SK-N-SH (cell line): ENCODE data around the gene SORD. TPM values are rescaled to one million over a fixed set of nuclear protein-coding genes. Genes with fewer than 3 reads are reported as not detected.
A peak's percentile ranks its signal among the peaks of the same experiment; 100 is the strongest.

Experiments used
- CTCF ChIA-PET: fragments of 300-600, 350-600 bp; formaldehyde crosslinking; extraction: SDS; loops from one replicate; lab custom pipeline; 2021; lab: Yijun Ruan, JAX
- POLR2A ChIA-PET: fragments of 350-600 bp; sonication (Branson Sonifier 250); formaldehyde crosslinking; extraction: SDS; loops from one replicate; lab custom pipeline; 2020; ENCODE audit warnings: antibody characterized with exemption, inconsistent platforms; lab: Yijun Ruan, JAX
- DNase-seq: peaks from one replicate; pipeline ENCODE4 v3.0.0; 2012
- H2AFZ ChIP-seq: fragments of 200-600 bp; sonication (generic); 2 replicates; pipeline ENCODE4 v1.8.1; 2016; ENCODE audit warnings: antibody characterized with exemption, mild to moderate bottlenecking, low read depth
- H3F3A ChIP-seq: fragments of 200-600 bp; sonication (generic); replicated peaks from 2 replicates; pipeline ENCODE3; 2016; ENCODE audit warnings: antibody characterized with exemption, mild to moderate bottlenecking; ENCODE audit not compliant: insufficient read depth
- H3K27ac ChIP-seq, 2 experiments: fragments of 200-500 bp in 1 of 2; fragments of 200-600 bp in 1 of 2; sonication (Bioruptor generic) in 1 of 2; sonication (generic), shearing (Covaris generic) in 1 of 2; 2 replicates each; pipeline versions ENCODE4 v1.5.1 to v1.6.1; 2014 to 2016; ENCODE audit warnings: low read depth in 2 of 2, inconsistent platforms in 1 of 2, low read length in 1 of 2, mild to moderate bottlenecking in 1 of 2, mixed read lengths in 1 of 2
- H3K27me3 ChIP-seq: fragments of 200-600 bp; sonication (generic), shearing (Covaris generic); 2 replicates; pipeline ENCODE4 v1.6.1; 2016; ENCODE audit warnings: mixed run types; ENCODE audit not compliant: insufficient read depth
- H3K36me3 ChIP-seq, 2 experiments: fragments of 200-500 bp in 1 of 2; fragments of 200-600 bp in 1 of 2; sonication (Bioruptor generic) in 1 of 2; sonication (generic) in 1 of 2; replicated peaks in 1 of 2; 2 replicates each; pipeline versions ENCODE3 to v1.5.1; 2014 to 2016; ENCODE audit warnings: low read length in 1 of 2, mild to moderate bottlenecking in 1 of 2; ENCODE audit not compliant: insufficient read depth in 2 of 2, control insufficient read depth in 1 of 2
- H3K4me1 ChIP-seq, 2 experiments: fragments of 200-500 bp in 1 of 2; fragments of 200-600 bp in 1 of 2; sonication (Bioruptor generic) in 1 of 2; sonication (generic), shearing (Covaris generic) in 1 of 2; 2 replicates each; pipeline versions ENCODE4 v1.5.1 to v1.6.1; 2014 to 2016; ENCODE audit warnings: low read depth in 1 of 2, low read length in 1 of 2, mixed run types in 1 of 2; ENCODE audit not compliant: insufficient read depth in 2 of 2, control insufficient read depth in 1 of 2
- H3K4me2 ChIP-seq: fragments of 200-600 bp; sonication (generic), shearing (Covaris generic); 2 replicates; pipeline ENCODE4 v1.6.1; 2017; ENCODE audit warnings: mixed run types
- H3K4me3 ChIP-seq, 2 experiments: fragments of 200-500 bp in 1 of 2; fragments of 200-600 bp in 1 of 2; sonication (Bioruptor generic) in 1 of 2; sonication (generic), shearing (Covaris generic) in 1 of 2; 2 replicates each; pipeline versions ENCODE4 v1.5.1 to v1.8.1; 2014 to 2016; ENCODE audit warnings: low read depth in 2 of 2, inconsistent platforms in 1 of 2, low read length in 1 of 2, mild to moderate bottlenecking in 1 of 2, mixed read lengths in 1 of 2, moderate library complexity in 1 of 2
- H3K79me2 ChIP-seq: fragments of 200-600 bp; sonication (generic); 2 replicates; pipeline ENCODE4 v1.8.1; 2017; ENCODE audit warnings: mild to moderate bottlenecking; ENCODE audit not compliant: insufficient read depth
- H3K9ac ChIP-seq: fragments of 200-600 bp; sonication (generic); 2 replicates; pipeline ENCODE4 v1.6.1; 2017; ENCODE audit warnings: mixed run types
- H3K9me2 ChIP-seq: fragments of 200-600 bp; sonication (generic); 2 replicates; pipeline ENCODE4 v1.6.1; 2017; ENCODE audit warnings: mixed run types
- H3K9me3 ChIP-seq: fragments of 200-600 bp; sonication (generic); 2 replicates; pipeline ENCODE4 v1.6.1; 2017; ENCODE audit warnings: mixed run types, mild to moderate bottlenecking, moderate library complexity
- H4K20me1 ChIP-seq: fragments of 200-600 bp; sonication (generic); 2 replicates; pipeline ENCODE4 v1.6.1; 2017; ENCODE audit warnings: mild to moderate bottlenecking, mixed run types; ENCODE audit not compliant: insufficient read depth
- EZH2phosphoT487 ChIP-seq: fragments of 200-600 bp; sonication (generic); IDR thresholded peaks from 2 replicates; pipeline ENCODE4 v1.6.1; 2017; ENCODE audit warnings: low read depth, mixed run types, mild to moderate bottlenecking, antibody characterized with exemption, moderate library complexity, borderline replicate concordance
- FOXM1 ChIP-seq: IDR thresholded peaks from 2 replicates; pipeline ENCODE4 v1.4.0; 2012; ENCODE audit warnings: low read depth, mild to moderate bottlenecking
- GABPA ChIP-seq: IDR thresholded peaks from 2 replicates; pipeline ENCODE4 v1.4.0; 2012; ENCODE audit warnings: low read depth, mild to moderate bottlenecking
- MEF2A ChIP-seq: IDR thresholded peaks from 2 replicates; pipeline ENCODE4 v1.4.0; 2012; ENCODE audit warnings: low read depth, borderline replicate concordance
- MXI1 ChIP-seq: IDR thresholded peaks from 2 replicates; pipeline ENCODE4 v1.6.1; 2012; ENCODE audit warnings: mild to moderate bottlenecking, low read depth, low read length, improper control_type of control experiment
- NRF1 ChIP-seq: IDR thresholded peaks from 2 replicates; pipeline ENCODE4 v1.6.1; 2012; ENCODE audit warnings: low read depth, mild to moderate bottlenecking, low read length
- RAD21 ChIP-seq: IDR thresholded peaks from 2 replicates; pipeline ENCODE4 v1.6.1; 2012; ENCODE audit warnings: mild to moderate bottlenecking, low read length
- RCOR1 ChIP-seq: fragments of 150-350 bp; IDR thresholded peaks from 2 replicates; pipeline ENCODE4 v1.6.1; 2017; ENCODE audit warnings: antibody characterized with exemption, low read length
- RFX5 ChIP-seq: IDR thresholded peaks from 2 replicates; pipeline ENCODE4 v1.6.1; 2012; ENCODE audit warnings: mild to moderate bottlenecking, improper control_type of control experiment, low read length
- RXRA ChIP-seq: IDR thresholded peaks from 2 replicates; pipeline ENCODE4 v1.4.0; 2012; ENCODE audit warnings: low read depth, mild to moderate bottlenecking, borderline replicate concordance
- SMC3 ChIP-seq: IDR thresholded peaks from 2 replicates; pipeline ENCODE4 v1.6.1; 2012; ENCODE audit warnings: low read depth, low read length, improper control_type of control experiment
- TAF1 ChIP-seq: IDR thresholded peaks from 2 replicates; pipeline ENCODE4 v1.6.1; 2012; ENCODE audit warnings: low read depth, mild to moderate bottlenecking, low read length, moderate library complexity, borderline replicate concordance
- TCF12 ChIP-seq: IDR thresholded peaks from 2 replicates; pipeline ENCODE4 v1.4.0; 2012
- TEAD4 ChIP-seq: IDR thresholded peaks from 2 replicates; pipeline ENCODE4 v1.4.0; 2012; ENCODE audit warnings: mild to moderate bottlenecking, borderline replicate concordance; ENCODE audit not compliant: insufficient read depth
- WGBS: methylation state at CpG from one replicate; pipeline ENCODE4 v1.1.6; 2017; ENCODE audit warnings: low lambda C conversion rate; 5-methylcytosine and 5-hydroxymethylcytosine counted together
- polyA plus RNA-seq, 3 experiments: library from polyadenylated mRNA; depleted of rRNA; stranded (reverse); fragments of >200 nt; gene quantifications; 2 replicates each; pipeline ENCODE4 v1.2.3, GENCODE V29; 2012
- TF ChIP-seq, protein P1 (sequence below): IDR thresholded peaks from 2 replicates; pipeline ENCODE4 v1.6.1; 2012; ENCODE audit warnings: mild to moderate bottlenecking, low read depth, low read length, moderate library complexity
- TF ChIP-seq, protein P2 (sequence below): IDR thresholded peaks from 2 replicates; pipeline ENCODE4 v1.4.0; 2012; ENCODE audit warnings: low read depth
- TF ChIP-seq, protein P3 (sequence below): fragments of 200-600 bp; sonication (generic); IDR thresholded peaks from 2 replicates; pipeline ENCODE4 v1.6.1; 2017; ENCODE audit warnings: antibody characterized with exemption, mild to moderate bottlenecking, moderate library complexity

SORD gene
- polyA plus RNA-seq, 1 of the 3 experiments (the other 2 are of a cell fraction): 35.1 TPM

DNA sequence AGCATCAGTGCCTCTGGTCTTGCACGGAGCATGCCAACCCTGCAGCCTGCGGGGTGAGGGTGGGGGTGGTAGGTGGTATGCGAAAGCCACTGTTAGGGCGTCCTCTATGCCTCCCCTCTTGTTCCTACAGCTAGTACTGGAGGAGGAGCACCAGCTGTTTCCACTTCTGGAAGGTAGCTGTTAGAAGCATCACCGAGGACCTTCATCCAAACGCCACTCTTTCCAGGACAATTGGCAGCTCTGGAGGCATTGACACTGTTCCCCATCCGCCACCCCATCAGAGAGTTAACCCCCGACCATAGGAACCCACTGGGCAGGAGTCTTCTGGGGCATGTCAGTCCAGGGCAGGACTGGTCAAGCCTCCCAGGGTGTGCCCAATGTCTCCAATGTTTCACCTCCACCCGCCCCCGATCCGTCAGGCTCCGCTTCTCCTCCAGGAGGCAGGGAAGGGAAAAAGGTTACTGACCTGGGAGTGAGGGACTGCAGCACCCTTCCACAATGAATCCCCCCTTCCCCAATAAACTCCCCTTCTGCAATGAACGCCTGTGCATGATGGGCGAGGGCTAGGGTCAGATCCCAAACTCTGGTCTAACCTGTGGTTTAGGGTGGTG lies 90.5 kb downstream of the SORD start:
- H3K79me2 ChIP-seq: no peaks in the 10 kb centered on the region
- POLR2A ChIA-PET: no interaction called here
- TF ChIP-seq RCOR1 (no peak), TAF1 (no peak), FOXM1 (no peak), SMC3 (no peak), RFX5 (no peak), TEAD4 (no peak), EZH2phosphoT487 (no peak), MEF2A (no peak), NRF1 (no peak), GABPA (no peak), RAD21 (no peak), TCF12 (no peak), RXRA (no peak), MXI1 (no peak)
- TF ChIP-seq, protein P1, sequence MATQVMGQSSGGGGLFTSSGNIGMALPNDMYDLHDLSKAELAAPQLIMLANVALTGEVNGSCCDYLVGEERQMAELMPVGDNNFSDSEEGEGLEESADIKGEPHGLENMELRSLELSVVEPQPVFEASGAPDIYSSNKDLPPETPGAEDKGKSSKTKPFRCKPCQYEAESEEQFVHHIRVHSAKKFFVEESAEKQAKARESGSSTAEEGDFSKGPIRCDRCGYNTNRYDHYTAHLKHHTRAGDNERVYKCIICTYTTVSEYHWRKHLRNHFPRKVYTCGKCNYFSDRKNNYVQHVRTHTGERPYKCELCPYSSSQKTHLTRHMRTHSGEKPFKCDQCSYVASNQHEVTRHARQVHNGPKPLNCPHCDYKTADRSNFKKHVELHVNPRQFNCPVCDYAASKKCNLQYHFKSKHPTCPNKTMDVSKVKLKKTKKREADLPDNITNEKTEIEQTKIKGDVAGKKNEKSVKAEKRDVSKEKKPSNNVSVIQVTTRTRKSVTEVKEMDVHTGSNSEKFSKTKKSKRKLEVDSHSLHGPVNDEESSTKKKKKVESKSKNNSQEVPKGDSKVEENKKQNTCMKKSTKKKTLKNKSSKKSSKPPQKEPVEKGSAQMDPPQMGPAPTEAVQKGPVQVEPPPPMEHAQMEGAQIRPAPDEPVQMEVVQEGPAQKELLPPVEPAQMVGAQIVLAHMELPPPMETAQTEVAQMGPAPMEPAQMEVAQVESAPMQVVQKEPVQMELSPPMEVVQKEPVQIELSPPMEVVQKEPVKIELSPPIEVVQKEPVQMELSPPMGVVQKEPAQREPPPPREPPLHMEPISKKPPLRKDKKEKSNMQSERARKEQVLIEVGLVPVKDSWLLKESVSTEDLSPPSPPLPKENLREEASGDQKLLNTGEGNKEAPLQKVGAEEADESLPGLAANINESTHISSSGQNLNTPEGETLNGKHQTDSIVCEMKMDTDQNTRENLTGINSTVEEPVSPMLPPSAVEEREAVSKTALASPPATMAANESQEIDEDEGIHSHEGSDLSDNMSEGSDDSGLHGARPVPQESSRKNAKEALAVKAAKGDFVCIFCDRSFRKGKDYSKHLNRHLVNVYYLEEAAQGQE: no peak
- TF ChIP-seq, protein P2, sequence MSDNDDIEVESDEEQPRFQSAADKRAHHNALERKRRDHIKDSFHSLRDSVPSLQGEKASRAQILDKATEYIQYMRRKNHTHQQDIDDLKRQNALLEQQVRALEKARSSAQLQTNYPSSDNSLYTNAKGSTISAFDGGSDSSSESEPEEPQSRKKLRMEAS: no peak
- TF ChIP-seq, protein P3, sequence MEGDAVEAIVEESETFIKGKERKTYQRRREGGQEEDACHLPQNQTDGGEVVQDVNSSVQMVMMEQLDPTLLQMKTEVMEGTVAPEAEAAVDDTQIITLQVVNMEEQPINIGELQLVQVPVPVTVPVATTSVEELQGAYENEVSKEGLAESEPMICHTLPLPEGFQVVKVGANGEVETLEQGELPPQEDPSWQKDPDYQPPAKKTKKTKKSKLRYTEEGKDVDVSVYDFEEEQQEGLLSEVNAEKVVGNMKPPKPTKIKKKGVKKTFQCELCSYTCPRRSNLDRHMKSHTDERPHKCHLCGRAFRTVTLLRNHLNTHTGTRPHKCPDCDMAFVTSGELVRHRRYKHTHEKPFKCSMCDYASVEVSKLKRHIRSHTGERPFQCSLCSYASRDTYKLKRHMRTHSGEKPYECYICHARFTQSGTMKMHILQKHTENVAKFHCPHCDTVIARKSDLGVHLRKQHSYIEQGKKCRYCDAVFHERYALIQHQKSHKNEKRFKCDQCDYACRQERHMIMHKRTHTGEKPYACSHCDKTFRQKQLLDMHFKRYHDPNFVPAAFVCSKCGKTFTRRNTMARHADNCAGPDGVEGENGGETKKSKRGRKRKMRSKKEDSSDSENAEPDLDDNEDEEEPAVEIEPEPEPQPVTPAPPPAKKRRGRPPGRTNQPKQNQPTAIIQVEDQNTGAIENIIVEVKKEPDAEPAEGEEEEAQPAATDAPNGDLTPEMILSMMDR: no peak
- no peaks in the 10 kb centered on the region for H4K20me1 ChIP-seq
- H3F3A ChIP-seq: no peaks in the 10 kb centered on the region
- peaks cover 0 to 22% of the 10 kb centered on the region in 2 experiments; a peak in 1 of 4 replicates for H3K4me1 ChIP-seq
- peak overlapping the region; percentile 44; the same call in 1 of the 2 replicates for H3K4me2 ChIP-seq
- 30% methylated on average over 10 of the region's 14 CpGs for WGBS
- peaks cover 57% of the 10 kb centered on the region for H3K27me3 ChIP-seq
- peak; percentile 42 for DNase-seq
- no peaks in the 10 kb centered on the region for H3K9me3 ChIP-seq
- H3K9ac ChIP-seq: no peak overlapping the region
- no peak overlapping the region; a peak in 1 of 4 replicates for H3K4me3 ChIP-seq
- H3K36me3 ChIP-seq: no peaks in the 10 kb centered on the region
- H2AFZ ChIP-seq: no peak overlapping the region
- no peak overlapping the region for H3K27ac ChIP-seq
- CTCF ChIA-PET: interaction anchor here (1.2 to 2.3 kb wide), 7 partner anchors 12 to 145 kb away, joined by 3 to 7 read pairs (median 5); no protein-coding TSS in a partner anchor
- no peaks in the 10 kb centered on the region for H3K9me2 ChIP-seq
